Activated T-helper 17 cell treated with anti-CD3 and anti-CD28 coated beads, Interleukin-2, amount 50 U/mL, for 72 hours (primary cell): ENCODE results near the gene C5AR2. TPM values are rescaled to one million over a fixed set of nuclear protein-coding genes. Genes with fewer than 3 reads are reported as not detected.
"Not testable (repeated sequence)": the region's sequence is repeated elsewhere in the genome, so short reads cannot be mapped to it uniquely, and the experiment has no call there.

Experiments
- ATAC-seq: fragments of 150-1000 bp; cut with Tn5 transposase; replicated peaks from 2 replicates; pipeline ENCODE4 v1.10.0; 2021; ENCODE audit warnings: mild to moderate bottlenecking, moderate library complexity
- H3K27ac Mint-ChIP-seq: one replicate; pipeline ENCODE4 v1.8.0; 2022; ENCODE audit warnings: mixed read lengths
- H3K27me3 Mint-ChIP-seq: one replicate; pipeline ENCODE4 v1.8.0; 2022; ENCODE audit warnings: mixed read lengths
- H3K36me3 Mint-ChIP-seq: one replicate; pipeline ENCODE4 v1.8.0; 2022; ENCODE audit warnings: low read depth, mild to moderate bottlenecking, mixed read lengths
- H3K4me1 Mint-ChIP-seq: one replicate; pipeline ENCODE4 v1.8.0; 2022; ENCODE audit warnings: mixed read lengths
- H3K4me3 Mint-ChIP-seq: one replicate; pipeline ENCODE4 v1.8.0; 2022; ENCODE audit warnings: mild to moderate bottlenecking, mixed read lengths
- H3K9me3 Mint-ChIP-seq: one replicate; pipeline ENCODE4 v1.8.0; 2022; ENCODE audit warnings: mixed read lengths
- total RNA-seq, 2 donors: library from RNA; stranded (reverse); gene quantifications; one replicate each; pipeline ENCODE4 v1.2.3, GENCODE V29; 2022

The C5AR2 gene
- total RNA-seq, 2 donors from 2014 or later = 0.13 to 0.19 TPM

DNA sequence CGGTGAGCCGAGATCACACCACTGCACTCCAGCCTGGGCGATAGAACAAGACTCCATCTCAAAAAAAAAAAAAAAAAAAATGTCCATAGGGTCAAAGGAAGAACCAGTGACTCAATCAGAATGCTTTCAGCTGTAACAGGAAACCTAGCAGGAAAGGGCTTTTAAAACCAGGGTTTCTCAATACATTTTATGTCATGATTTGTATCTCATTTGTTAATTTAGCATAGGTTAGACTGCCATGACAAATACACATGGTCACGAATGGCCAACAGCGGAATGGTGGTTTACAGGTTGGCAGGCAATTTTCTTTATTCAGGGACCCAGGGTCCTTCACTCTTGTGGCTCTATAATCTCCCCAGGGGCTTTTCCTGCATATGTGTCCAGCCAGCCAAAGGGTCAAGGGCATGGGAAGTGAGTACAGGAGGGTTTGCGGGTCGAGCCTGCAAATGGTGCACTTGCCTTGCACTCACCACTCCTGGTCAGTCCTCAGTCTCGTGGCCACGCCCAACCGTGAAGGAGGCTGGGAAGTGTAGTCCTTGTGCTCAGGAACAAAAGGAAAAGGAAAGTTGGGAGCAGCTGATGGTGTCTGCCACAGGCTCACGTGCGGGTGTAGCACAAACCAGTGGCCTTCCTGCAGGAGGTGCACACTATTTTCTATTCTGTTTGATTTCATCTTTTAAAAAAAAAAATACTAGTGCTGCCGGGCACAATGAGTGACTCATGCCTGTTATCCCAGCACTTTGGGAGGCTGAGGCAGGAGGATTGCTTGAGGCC is 32.0 kb downstream of the C5AR2 start:
- Mint-ChIP-seq H3K27ac (no peak overlapping the region), H3K27me3 (no peaks in the 10 kb centered on the region), H3K4me3 (no peak overlapping the region), H3K9me3 (no peaks in the 10 kb centered on the region), H3K36me3 (peaks cover 91% of the 10 kb centered on the region), H3K4me1 (no peaks in the 10 kb centered on the region)
- ATAC-seq = no peak

DNA sequence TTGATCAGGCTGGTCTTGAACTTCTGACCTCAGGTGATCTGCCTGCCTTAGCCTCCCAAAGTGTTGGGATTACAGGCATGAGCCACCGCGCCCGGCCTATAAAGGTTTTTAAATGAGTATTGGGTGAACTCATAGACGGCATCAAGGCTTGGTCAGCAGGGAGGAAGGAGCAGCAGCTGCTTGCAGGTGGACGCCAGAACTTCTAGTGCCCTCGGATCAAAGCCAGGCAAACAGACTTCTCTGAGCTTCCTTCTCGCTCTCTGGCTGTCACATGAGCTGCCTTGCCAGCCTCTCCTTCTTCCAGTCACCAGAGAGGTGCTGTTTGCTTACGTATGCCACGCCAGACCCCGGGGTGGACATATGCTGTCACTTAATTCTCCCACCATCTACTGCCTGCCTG is 33.5 kb downstream of the C5AR2 start:
- H3K4me1 Mint-ChIP-seq, H3K4me3 Mint-ChIP-seq, H3K9me3 Mint-ChIP-seq, H3K27ac Mint-ChIP-seq, H3K27me3 Mint-ChIP-seq, ATAC-seq: not testable (repeated sequence)
- peaks cover 88% of the 10 kb centered on the region for H3K36me3 Mint-ChIP-seq

DNA sequence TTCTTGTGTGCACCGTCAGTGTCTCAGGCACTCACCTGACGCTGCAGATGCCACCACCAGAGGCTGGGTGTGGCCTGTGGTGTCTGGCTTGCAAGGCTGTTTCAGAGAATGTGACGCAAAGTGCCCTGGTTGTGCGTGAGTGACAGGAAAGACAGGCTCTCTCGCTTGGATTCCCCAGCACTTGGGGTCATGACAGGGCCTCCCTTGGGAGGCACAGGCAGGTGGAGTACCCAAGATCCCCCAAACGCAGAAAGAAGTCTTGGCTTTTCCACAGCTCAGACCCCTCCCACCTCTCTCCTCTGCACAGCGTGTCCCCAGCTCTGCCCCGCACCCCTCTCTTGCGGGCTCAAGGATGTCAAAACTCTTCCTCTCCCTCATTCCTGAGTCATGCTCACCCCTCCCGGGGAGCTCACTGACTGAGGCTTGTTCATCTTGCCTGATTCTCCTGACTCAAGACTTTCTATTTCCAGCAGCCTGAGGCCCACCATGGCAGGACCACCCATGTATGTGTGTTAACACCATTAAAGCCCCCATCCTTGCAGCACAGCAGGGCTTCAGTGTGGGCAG is 38.2 kb downstream of the C5AR2 start:
- ATAC-seq = no peak
- no peak overlapping the region for H3K27ac Mint-ChIP-seq
- H3K4me3 Mint-ChIP-seq = no peak overlapping the region
- H3K4me1 Mint-ChIP-seq = no peaks in the 10 kb centered on the region
- H3K36me3 Mint-ChIP-seq = peaks cover 72% of the 10 kb centered on the region
- H3K27me3 Mint-ChIP-seq = no peaks in the 10 kb centered on the region
- no peaks in the 10 kb centered on the region for H3K9me3 Mint-ChIP-seq

DNA sequence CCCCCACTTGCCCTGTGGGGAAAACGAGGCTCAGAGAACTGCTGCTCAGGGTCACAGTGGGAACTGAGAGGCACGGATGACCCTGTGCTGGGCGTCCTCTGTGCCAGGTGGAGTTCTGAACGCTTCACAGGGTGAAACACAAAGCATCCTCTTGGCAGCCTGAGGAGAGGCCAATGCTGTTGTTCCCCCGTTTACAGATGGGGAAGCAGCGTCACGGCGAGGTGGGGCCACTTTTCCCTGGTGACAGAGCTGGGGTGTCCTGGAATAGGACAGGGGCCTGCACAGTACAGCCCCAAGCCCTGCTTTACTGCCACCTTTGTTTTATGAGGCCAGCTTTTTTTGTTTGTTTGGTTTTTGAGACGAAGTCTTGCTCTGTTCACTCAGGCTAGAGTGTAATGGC is 39.3 kb downstream of the C5AR2 start:
- no peak for ATAC-seq
- no peak overlapping the region for H3K27ac Mint-ChIP-seq
- H3K27me3 Mint-ChIP-seq = no peaks in the 10 kb centered on the region
- no peak overlapping the region for H3K4me3 Mint-ChIP-seq
- H3K9me3 Mint-ChIP-seq = no peaks in the 10 kb centered on the region
- no peaks in the 10 kb centered on the region for H3K4me1 Mint-ChIP-seq
- H3K36me3 Mint-ChIP-seq = peaks cover 70% of the 10 kb centered on the region

DNA sequence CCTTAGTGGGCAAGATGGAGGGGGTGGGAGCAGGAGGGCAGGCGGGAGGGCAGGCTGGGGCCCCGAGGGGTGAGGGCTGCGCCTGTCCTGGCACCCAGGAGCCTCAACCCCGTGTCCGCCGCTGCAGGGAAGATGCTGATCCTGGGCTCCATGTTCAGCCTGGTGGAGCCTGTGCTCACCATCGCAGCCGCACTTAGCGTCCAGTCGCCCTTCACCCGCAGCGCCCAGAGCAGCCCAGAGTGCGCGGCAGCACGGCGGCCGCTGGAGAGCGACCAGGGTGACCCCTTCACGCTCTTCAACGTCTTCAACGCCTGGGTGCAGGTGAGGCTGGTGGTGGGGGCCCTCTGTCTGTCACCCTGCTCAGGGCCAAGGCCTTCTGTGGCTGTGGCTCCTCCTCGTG is 40.6 kb downstream of the C5AR2 start:
- H3K4me3 Mint-ChIP-seq = no peak overlapping the region
- no peaks in the 10 kb centered on the region for H3K9me3 Mint-ChIP-seq
- ATAC-seq = no peak
- no peaks in the 10 kb centered on the region for H3K4me1 Mint-ChIP-seq
- peaks cover 64% of the 10 kb centered on the region for H3K36me3 Mint-ChIP-seq
- H3K27me3 Mint-ChIP-seq = no peaks in the 10 kb centered on the region
- no peak overlapping the region for H3K27ac Mint-ChIP-seq

DNA sequence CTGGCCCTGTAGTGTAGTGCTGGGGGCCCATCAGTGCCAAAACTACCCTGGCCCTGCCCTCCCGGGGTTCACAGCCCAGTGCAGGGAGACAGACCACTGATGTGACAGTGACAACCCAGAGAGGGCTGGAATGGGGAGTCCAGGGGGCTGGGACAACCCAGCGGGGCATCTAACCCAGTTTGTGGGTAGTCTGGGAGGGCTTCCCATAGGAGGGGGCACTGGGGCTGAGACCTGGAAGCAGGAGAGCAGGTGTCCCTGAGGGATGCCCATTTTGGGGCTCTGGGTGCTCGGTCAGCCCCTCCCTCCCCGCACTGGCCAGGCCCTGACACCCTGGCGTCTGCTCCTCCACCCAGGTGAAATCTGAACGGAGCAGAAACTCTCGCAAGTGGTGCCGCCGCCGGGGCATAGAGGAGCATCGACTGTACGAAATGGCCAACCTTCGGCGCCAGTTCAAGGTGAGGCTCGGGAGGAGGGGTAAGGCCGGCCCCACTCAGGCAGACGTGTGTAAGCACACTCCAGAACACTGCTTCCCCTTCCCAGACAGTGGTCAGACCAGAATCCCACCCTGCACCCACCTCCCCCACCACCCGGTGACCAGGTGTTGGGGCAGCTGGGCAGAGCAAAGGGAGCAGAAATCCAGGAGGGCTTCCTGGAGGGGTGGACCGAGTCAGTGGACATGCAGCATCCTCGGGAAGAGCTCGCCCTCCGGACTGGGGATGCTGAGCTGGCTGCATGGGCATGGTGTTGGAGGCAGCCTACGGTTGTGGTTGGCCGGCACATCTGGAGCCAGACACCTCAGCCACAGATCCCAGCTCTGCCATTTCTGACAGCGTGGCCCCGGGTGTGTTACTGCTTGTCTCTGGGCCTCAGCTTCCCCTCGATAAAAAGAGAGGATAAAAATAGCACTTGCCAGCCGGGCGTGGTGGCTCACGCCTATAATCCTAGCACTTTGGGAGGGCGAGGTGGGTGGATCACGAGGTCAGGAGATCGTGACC is 41.6 kb downstream of the C5AR2 start:
- no peak for ATAC-seq
- Mint-ChIP-seq H3K9me3 (no peaks in the 10 kb centered on the region), H3K27ac (no peak overlapping the region), H3K27me3 (no peaks in the 10 kb centered on the region), H3K36me3 (peaks cover 64% of the 10 kb centered on the region), H3K4me1 (no peaks in the 10 kb centered on the region), H3K4me3 (no peak overlapping the region)

DNA sequence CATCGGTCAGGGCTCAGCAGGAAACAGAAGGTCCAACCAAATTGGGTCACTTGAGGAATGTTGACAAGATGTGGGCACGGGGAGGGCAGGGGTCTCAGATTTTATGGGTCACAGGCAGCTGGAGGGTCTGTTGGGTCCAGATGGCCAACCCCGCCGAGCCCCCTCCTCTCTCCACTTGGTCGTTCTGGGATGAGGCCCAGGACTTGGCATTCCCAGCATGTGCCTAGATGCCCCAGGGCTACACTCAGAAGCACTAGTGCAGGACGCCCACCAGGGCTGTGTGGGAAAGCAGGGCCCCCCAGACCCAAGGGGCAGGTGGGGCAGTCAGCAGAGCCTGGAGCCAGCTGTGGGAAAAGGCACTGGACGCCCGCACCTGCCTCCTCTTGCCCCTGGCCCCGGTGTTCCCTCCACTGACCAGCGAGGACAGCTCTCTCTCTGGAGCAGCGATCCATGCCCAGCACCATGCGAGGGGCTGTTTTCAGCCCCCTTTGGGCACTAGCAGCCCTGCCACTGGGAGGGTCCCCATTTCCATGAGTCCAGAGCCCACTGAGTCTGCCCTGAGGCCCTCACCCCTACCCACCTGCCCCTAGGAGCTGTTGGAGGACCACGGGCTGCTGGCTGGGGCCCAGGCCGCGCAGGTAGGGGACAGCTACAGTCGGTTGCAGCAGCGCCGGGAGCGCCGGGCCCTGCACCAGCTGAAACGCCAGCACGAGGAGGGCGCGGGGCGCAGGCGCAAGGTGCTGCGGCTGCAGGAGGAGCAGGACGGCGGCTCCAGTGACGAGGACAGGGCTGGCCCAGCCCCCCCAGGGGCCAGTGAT is 43.1 kb downstream of the C5AR2 start:
- Mint-ChIP-seq H3K4me3 (no peak overlapping the region), H3K9me3 (no peaks in the 10 kb centered on the region), H3K27me3 (no peaks in the 10 kb centered on the region), H3K4me1 (no peaks in the 10 kb centered on the region), H3K27ac (no peak overlapping the region), H3K36me3 (peaks cover 61% of the 10 kb centered on the region)
- no peak for ATAC-seq

DNA sequence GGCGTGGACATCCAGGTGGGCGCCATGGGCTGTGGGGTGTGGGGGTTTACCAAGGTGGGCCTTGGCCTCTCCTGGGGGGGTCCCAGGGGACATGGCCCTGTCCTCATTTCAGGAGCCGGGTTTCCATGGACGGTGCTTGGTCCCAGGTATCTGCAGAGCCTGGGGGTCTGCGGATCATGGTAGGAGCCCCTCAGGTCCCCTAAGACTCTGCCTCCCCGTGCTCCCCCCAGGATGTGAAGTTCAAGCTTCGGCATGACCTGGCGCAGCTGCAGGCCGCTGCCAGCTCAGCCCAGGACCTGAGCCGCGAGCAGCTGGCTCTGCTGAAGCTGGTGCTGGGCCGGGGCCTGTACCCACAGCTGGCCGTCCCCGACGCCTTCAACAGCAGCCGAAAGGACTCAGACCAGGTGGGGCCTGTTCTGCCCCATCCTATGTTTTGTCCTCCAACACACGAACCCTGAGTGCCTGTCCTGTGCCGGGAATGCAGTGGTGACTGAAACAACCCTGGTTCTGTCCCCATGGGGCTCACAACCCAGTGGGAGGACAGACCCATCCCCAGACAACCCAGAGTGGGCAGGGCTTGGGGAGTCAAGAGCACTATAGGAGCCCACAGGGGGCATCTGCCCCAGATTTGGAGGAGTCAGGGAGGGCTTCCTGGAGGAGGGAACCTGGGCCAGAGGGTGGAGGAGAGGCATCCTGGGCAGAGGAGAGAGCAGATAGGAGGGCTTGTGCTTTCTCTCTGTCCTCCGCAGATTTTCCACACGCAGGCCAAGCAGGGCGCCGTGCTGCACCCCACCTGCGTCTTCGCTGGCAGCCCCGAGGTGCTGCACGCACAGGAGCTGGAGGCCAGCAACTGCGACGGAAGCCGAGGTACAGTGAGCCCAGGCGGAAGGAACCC is 44.0 kb downstream of the C5AR2 start:
- Mint-ChIP-seq H3K27me3 (no peaks in the 10 kb centered on the region), H3K36me3 (peaks cover 69% of the 10 kb centered on the region), H3K4me3 (no peak overlapping the region), H3K27ac (no peak overlapping the region), H3K9me3 (no peaks in the 10 kb centered on the region), H3K4me1 (no peaks in the 10 kb centered on the region)
- ATAC-seq = no peak

DNA sequence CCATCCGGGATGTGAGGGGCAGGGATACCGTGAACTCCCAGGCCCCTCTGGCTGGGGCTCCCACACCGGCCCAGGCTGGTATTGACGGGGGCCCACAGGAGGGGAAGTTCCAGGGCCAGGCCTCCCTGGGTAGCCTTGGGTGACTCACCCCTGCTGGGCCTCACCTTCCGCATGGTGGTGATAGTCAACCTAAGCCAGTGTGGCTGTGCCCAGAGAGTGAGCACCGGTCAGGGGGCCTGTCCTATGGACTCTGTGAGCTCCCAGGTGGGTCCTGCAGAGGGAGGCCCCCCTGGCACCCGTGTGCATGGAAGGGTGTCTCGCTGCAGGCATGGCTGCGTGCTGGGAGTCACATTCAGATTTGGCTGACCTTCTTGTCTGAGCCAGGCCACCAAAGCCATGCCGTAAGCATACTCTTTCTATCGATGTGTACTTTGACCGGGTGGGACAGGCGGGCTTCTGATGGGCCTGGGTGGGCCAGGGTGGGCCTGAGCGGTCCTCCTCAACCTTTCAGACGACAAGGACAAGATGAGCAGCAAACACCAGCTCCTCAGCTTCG is 44.7 kb downstream of the C5AR2 start:
- Mint-ChIP-seq H3K9me3 (no peaks in the 10 kb centered on the region), H3K4me3 (no peak overlapping the region), H3K27me3 (no peaks in the 10 kb centered on the region), H3K36me3 (peaks cover 71% of the 10 kb centered on the region), H3K27ac (no peak overlapping the region), H3K4me1 (peaks cover 5% of the 10 kb centered on the region)
- ATAC-seq = no peak

DNA sequence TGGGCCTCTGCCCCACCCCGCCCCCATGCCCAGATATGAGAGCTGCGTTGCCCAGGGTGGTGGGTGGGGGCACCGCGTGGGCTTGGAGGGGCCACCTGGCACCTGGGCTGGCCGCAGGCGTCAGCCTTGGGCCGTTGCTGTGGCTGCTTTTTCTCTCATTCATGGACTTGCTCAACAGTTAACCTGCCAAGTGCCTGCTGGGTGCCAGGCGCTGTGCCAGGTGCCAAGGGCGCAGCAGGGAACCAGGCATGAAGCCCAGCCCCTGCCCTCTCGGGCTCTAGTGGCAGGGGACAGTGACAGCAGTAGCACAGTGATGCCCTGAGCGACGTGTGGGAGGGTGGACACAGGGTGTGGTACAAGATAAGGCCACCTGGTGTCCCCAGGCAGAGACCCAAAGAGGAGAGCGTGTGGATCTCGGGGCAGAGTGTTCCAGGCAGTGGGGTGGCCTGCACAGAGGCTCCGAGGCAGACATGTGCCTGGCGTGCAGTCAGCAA is 45.3 kb downstream of the C5AR2 start:
- no peak for ATAC-seq
- Mint-ChIP-seq H3K27ac (no peak overlapping the region), H3K4me1 (peaks cover 6% of the 10 kb centered on the region), H3K4me3 (no peak overlapping the region), H3K36me3 (peaks cover 67% of the 10 kb centered on the region), H3K27me3 (no peaks in the 10 kb centered on the region), H3K9me3 (no peaks in the 10 kb centered on the region)

DNA sequence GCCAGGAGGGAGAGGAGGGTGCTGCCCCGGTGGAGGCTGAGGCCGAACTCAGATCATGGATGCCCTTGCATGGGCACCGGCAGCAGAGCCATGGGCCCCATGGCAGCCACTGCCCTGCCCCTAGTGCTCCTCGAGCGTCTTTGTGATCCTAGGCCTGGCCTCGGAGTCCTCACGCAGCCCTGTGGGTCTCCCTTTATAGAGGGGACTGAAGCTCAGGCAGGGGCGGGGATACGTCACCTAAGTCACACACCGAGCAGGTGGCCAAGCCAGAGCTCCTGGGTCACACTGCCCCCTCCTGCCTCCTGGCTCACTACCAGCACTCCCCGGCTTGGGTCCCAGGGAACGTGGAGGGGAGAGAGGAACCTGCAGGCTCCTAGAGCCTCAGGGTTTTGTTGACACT is 45.8 kb downstream of the C5AR2 start:
- no peaks in the 10 kb centered on the region for H3K9me3 Mint-ChIP-seq
- H3K36me3 Mint-ChIP-seq = peaks cover 65% of the 10 kb centered on the region
- ATAC-seq = no peak
- no peak overlapping the region for H3K4me3 Mint-ChIP-seq
- H3K27me3 Mint-ChIP-seq = no peaks in the 10 kb centered on the region
- H3K27ac Mint-ChIP-seq = no peak overlapping the region
- H3K4me1 Mint-ChIP-seq = peaks cover 6% of the 10 kb centered on the region

DNA sequence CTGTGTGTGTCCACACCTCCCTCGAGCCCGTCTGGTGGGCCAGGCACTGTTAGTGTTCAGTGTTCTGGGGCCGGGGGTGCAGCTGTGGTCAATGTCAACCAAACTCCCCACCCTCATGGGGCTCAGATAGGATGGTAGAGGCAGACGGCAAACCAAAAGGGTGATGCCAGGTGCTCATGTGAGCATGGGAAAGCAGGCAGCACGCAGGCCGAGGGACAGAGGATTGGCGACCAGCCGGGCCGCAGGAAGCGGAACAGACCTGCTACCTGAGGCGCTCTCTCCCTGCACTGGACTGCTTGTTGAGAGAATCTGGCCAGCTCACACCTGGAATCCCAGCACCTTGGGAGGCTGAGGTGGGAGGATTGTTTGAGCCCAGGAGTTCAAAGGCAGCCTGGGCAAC is 46.3 kb downstream of the C5AR2 start:
- Mint-ChIP-seq H3K27ac (no peak overlapping the region), H3K4me1 (peaks cover 6% of the 10 kb centered on the region), H3K9me3 (no peaks in the 10 kb centered on the region), H3K4me3 (no peak overlapping the region), H3K27me3 (no peaks in the 10 kb centered on the region), H3K36me3 (peaks cover 64% of the 10 kb centered on the region)
- ATAC-seq = no peak

DNA sequence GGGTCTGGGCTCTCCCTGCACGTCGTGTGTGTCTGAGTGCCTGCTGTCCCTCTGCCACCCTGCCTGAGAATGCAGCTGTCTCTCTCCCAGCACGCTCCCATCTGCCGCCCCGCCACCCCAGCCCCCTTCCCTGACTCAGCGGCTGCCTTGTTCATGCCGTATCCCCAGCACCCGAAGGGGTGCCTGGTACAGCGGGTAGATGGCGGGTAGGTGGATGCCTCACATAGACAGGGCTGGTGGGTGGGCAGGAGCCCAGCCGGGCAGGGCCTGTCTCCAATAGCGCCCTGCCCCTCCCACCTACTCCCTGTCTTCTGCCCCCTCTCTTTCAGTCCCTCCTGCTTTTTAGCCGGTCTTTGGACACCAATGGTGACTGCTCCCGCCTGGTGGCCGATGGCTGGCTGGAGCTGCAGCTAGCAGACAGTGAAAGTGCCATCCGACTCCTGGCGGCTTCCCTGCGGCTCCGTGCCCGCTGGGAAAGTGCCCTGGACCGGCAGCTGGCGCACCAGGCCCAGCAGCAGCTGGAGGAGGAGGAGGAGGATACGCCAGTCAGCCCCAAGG is 47.5 kb downstream of the C5AR2 start:
- peaks cover 52% of the 10 kb centered on the region for H3K36me3 Mint-ChIP-seq
- H3K9me3 Mint-ChIP-seq = no peaks in the 10 kb centered on the region
- H3K4me3 Mint-ChIP-seq = no peak overlapping the region
- H3K4me1 Mint-ChIP-seq = peaks cover 6% of the 10 kb centered on the region
- H3K27ac Mint-ChIP-seq = no peak overlapping the region
- H3K27me3 Mint-ChIP-seq = no peaks in the 10 kb centered on the region
- ATAC-seq = no peak
